Neuronal stem cell (in vitro differentiated cells): ENCODE measurements around the gene SIVA1.

Experiments used
- DNase-seq: peaks from one replicate; pipeline ENCODE4 v3.0.0-alpha.2; 2013; ENCODE audit warnings: low spot score
- H2AFZ ChIP-seq: one replicate; pipeline ENCODE4 v1.6.1; 2013; ENCODE audit warnings: mild to moderate bottlenecking, low read length, inconsistent platforms
- H2AK5ac ChIP-seq: 2 replicates; pipeline ENCODE4 v1.6.1; 2013; ENCODE audit warnings: low read depth, mild to moderate bottlenecking, inconsistent platforms, low read length, moderate library complexity, mixed read lengths
- H2BK120ac ChIP-seq: 2 replicates; pipeline ENCODE4 v1.6.1; 2013; ENCODE audit warnings: low read depth, mild to moderate bottlenecking, inconsistent platforms, low read length, moderate library complexity, mixed read lengths
- H2BK12ac ChIP-seq: one replicate; pipeline ENCODE4 v1.6.1; 2013; ENCODE audit warnings: low read length, inconsistent platforms
- H2BK15ac ChIP-seq: 2 replicates; pipeline ENCODE4 v1.6.1; 2013; ENCODE audit warnings: mild to moderate bottlenecking, low read length, inconsistent platforms, mixed read lengths
- H2BK5ac ChIP-seq: one replicate; pipeline ENCODE4 v1.6.1; 2013; ENCODE audit warnings: inconsistent platforms, mild to moderate bottlenecking, low read length, moderate library complexity
- H3K14ac ChIP-seq: one replicate; pipeline ENCODE4 v1.6.1; 2013; ENCODE audit warnings: low read length, inconsistent platforms
- H3K18ac ChIP-seq: 2 replicates; pipeline ENCODE4 v1.6.1; 2013; ENCODE audit warnings: low read length, inconsistent platforms
- H3K23ac ChIP-seq: 2 replicates; pipeline ENCODE4 v1.6.1; 2013; ENCODE audit warnings: low read depth, mild to moderate bottlenecking, mixed read lengths, low read length, inconsistent platforms; ENCODE audit not compliant: poor library complexity
- H3K27ac ChIP-seq: replicated peaks from 3 replicates; pipeline ENCODE4 v1.5.1; 2013; ENCODE audit warnings: low read length, inconsistent platforms
- H3K27me3 ChIP-seq, 3 experiments: 2 replicates each; pipeline ENCODE4 v1.6.1; 2013; ENCODE audit warnings: low read length in 3 of 3, mild to moderate bottlenecking in 2 of 3, inconsistent platforms in 1 of 3, low read depth in 1 of 3, mixed read lengths in 1 of 3, moderate library complexity in 1 of 3; ENCODE audit not compliant: control insufficient read depth in 3 of 3, insufficient read depth in 3 of 3
- H3K36me3 ChIP-seq, 2 donors: replicated peaks in 1 of 2; 2 replicates each; pipeline ENCODE4 v1.6.1; 2013; ENCODE audit warnings: low read length in 2 of 2; ENCODE audit not compliant: control insufficient read depth in 2 of 2, insufficient read depth in 2 of 2
- H3K4ac ChIP-seq: 2 replicates; pipeline ENCODE4 v1.6.1; 2013; ENCODE audit warnings: inconsistent platforms, mild to moderate bottlenecking, low read length, moderate library complexity
- H3K4me1 ChIP-seq, 2 donors: 1 replicate in 1 of 2; 2 replicates in 1 of 2; pipeline ENCODE4 v1.6.1; 2013; ENCODE audit warnings: low read length in 2 of 2, low read depth in 1 of 2; ENCODE audit not compliant: control insufficient read depth in 2 of 2, insufficient read depth in 1 of 2
- H3K4me2 ChIP-seq: one replicate; pipeline ENCODE4 v1.6.1; 2013; ENCODE audit warnings: mild to moderate bottlenecking, low read length, inconsistent platforms; ENCODE audit not compliant: insufficient read depth, poor library complexity, severe bottlenecking
- H3K4me3 ChIP-seq, 2 donors: 2 replicates each; pipeline ENCODE4 v1.5.1; 2013; ENCODE audit warnings: low read length in 2 of 2, mild to moderate bottlenecking in 2 of 2, inconsistent platforms in 1 of 2, moderate library complexity in 1 of 2
- H3K79me1 ChIP-seq: one replicate; pipeline ENCODE4 v1.6.1; 2013; ENCODE audit warnings: low read depth, mild to moderate bottlenecking, inconsistent platforms, low read length, moderate library complexity
- H3K9ac ChIP-seq: one replicate; pipeline ENCODE4 v1.6.1; 2013; ENCODE audit warnings: mild to moderate bottlenecking, low read depth, low read length, inconsistent platforms; ENCODE audit not compliant: poor library complexity
- H3K9me3 ChIP-seq, 2 donors: replicated peaks in 1 of 2; 2 replicates each; pipeline versions ENCODE3 to v1.6.1; 2013; ENCODE audit warnings: low read length in 2 of 2, mild to moderate bottlenecking in 2 of 2, inconsistent platforms in 1 of 2, low read depth in 1 of 2, mixed read lengths in 1 of 2, moderate library complexity in 1 of 2; ENCODE audit not compliant: control insufficient read depth in 2 of 2, insufficient read depth in 1 of 2
- H4K8ac ChIP-seq: one replicate; pipeline ENCODE4 v1.6.1; 2013; ENCODE audit warnings: low read depth, mild to moderate bottlenecking, inconsistent platforms, low read length, moderate library complexity
- H4K91ac ChIP-seq: one replicate; pipeline ENCODE4 v1.6.1; 2013; ENCODE audit warnings: low read length, low read depth, mild to moderate bottlenecking, inconsistent platforms; ENCODE audit not compliant: poor library complexity
- WGBS, 2 donors: extraction: QIAGEN DNeasy Blood & Tissue Kit; methylation state at CpG; one replicate each; pipeline ENCODE4 v1.1.7; 2013; ENCODE audit warnings: missing lambda C conversion rate in 2 of 2, mixed read lengths in 1 of 2; ENCODE audit not compliant: insufficient read length in 2 of 2, insufficient replicate concordance in 1 of 2; ENCODE audit errors: extremely low coverage in 2 of 2; 5-methylcytosine and 5-hydroxymethylcytosine counted together

SIVA1 gene

GRCh38 chr14:104739026-104739425 is 13.9 kb upstream of the SIVA1 start:
- Histone ChIP-seq H4K91ac (no peak overlapping the region), H3K14ac (no peak overlapping the region), H2AFZ (no peak overlapping the region), H3K23ac (peak overlapping the region; percentile 73), H2BK15ac (no peak overlapping the region), H3K4ac (no peak overlapping the region), H2BK120ac (no peak overlapping the region), H3K79me1 (peaks cover 3% of the 10 kb centered on the region), H3K36me3 (peaks cover 3 to 10% of the 10 kb centered on the region in 2 donors), H3K4me3 (no peak overlapping the region), H3K4me2 (no peak overlapping the region), H4K8ac (no peak overlapping the region), H3K4me1 (peaks cover 7 to 16% of the 10 kb centered on the region in 2 donors), H2BK12ac (no peak overlapping the region), H3K18ac (no peak overlapping the region), H3K9me3 (peaks cover 0 to 3% of the 10 kb centered on the region in 2 donors), H3K27me3 (no peaks in the 10 kb centered on the region), H2BK5ac (no peak overlapping the region), H3K27ac (no peak overlapping the region), H2AK5ac (peak overlapping the region; percentile 89), H3K9ac (peak overlapping the region; percentile 24)
- DNase-seq, result no peak
- no CpG with 5 or more reads among the region's 17 CpGs for WGBS, 2 donors

DNA sequence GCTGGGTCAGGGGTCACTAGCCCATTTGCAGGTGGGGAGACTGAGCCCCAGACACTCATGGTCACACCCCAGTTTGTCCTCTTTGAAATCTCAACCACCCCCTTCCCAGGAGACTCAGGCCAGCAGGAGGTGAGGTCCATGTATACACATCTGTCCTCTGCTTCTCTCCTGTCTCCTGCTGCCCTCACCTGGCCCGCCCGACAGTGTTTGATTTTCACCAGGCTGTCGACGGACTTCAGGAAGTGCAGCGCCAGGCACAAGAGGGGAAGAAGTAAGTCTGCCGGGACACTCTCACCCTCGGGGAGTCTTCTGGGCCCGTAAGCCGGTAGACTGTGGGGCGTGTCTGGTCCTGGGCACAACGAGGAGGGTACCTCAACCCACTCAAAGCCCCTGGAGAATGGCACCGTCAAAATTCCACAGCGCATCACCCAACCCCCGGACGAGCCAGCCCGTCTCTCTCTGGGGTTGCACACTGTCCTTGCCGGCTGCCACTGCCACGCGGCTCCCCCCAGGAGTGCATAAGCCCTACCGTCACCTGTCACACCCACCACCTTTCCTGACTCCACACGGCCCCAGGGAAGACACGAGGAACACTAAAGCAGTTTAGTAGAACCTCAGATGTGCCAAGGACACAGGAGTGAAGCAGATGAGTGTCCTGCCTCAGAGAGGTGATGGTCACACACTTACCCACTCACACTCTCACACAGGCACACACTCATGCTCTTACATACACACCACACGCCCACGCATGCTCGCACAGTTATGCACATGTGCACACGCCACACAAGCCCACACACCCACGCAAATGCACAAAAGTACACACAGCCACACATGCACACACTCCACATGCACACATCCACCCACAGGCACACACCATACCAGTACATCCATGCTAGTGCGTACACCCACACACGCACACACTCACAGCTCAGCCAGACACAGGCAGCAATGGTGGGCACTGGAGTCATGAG is 13.1 kb upstream of the SIVA1 start:
- H2AK5ac ChIP-seq, result peak overlapping the region; percentile 89
- DNase-seq, result no peak
- WGBS, 2 donors, result no CpG with 5 or more reads among the region's 29 CpGs

GRCh38 chr14:104741108-104741802 is 11.7 kb upstream of the SIVA1 start:
- H2BK15ac ChIP-seq, result peak overlapping the region; percentile 33
- H3K9ac ChIP-seq, result peak overlapping the region; percentile 21
- H3K4me2 ChIP-seq, result no peak overlapping the region
- peaks cover 0 to 3% of the 10 kb centered on the region in 2 donors for H3K9me3 ChIP-seq
- WGBS, 2 donors, result no CpG with 5 or more reads among the region's 29 CpGs
- no peak overlapping the region for H2BK120ac ChIP-seq
- no peak overlapping the region for H3K4ac ChIP-seq
- H3K4me3 ChIP-seq, result no peak overlapping the region
- H2AK5ac ChIP-seq, result no peak overlapping the region
- no peak overlapping the region for H3K27ac ChIP-seq
- H4K91ac ChIP-seq, result no peak overlapping the region
- H3K4me1 ChIP-seq, result peaks cover 8 to 21% of the 10 kb centered on the region in 2 donors
- H2AFZ ChIP-seq, result no peak overlapping the region
- no peaks in the 10 kb centered on the region for H3K27me3 ChIP-seq
- peak overlapping the region; percentile 20 for H3K23ac ChIP-seq
- peaks cover 6 to 14% of the 10 kb centered on the region in 2 donors for H3K36me3 ChIP-seq
- H3K14ac ChIP-seq, result no peak overlapping the region
- no peak for DNase-seq
- H4K8ac ChIP-seq, result no peak overlapping the region
- no peak overlapping the region for H2BK12ac ChIP-seq
- H3K79me1 ChIP-seq, result peaks cover 3% of the 10 kb centered on the region
- H3K18ac ChIP-seq, result peak overlapping the region; percentile 19
- no peak overlapping the region for H2BK5ac ChIP-seq

More for the DNA sequence above, 13.1 kb upstream of the SIVA1 start:
- peak overlapping the region; percentile 84 for H3K14ac ChIP-seq
- no peak overlapping the region for H2BK15ac ChIP-seq
- H2BK120ac ChIP-seq, result no peak overlapping the region
- H4K8ac ChIP-seq, result no peak overlapping the region
- H3K9me3 ChIP-seq, result peaks cover 0 to 3% of the 10 kb centered on the region in 2 donors
- H4K91ac ChIP-seq, result peak overlapping the region; percentile 79
- H3K9ac ChIP-seq, result peak overlapping the region; percentile 63
- no peak overlapping the region for H2BK5ac ChIP-seq
- H3K79me1 ChIP-seq, result peaks cover 3% of the 10 kb centered on the region
- no peak overlapping the region for H3K18ac ChIP-seq
- H3K4me2 ChIP-seq, result no peak overlapping the region
- peaks cover 14 to 23% of the 10 kb centered on the region in 2 donors for H3K4me1 ChIP-seq
- peaks cover 3 to 12% of the 10 kb centered on the region in 2 donors for H3K36me3 ChIP-seq
- H3K27me3 ChIP-seq, result no peaks in the 10 kb centered on the region
- peak overlapping the region in 1 of 2 donors; percentile 56 for H3K4me3 ChIP-seq
- peak overlapping the region; percentile 73 for H2BK12ac ChIP-seq
- no peak overlapping the region for H2AFZ ChIP-seq
- peak overlapping the region; percentile 93 for H3K4ac ChIP-seq
- H3K27ac ChIP-seq, result no peak overlapping the region
- H3K23ac ChIP-seq, result peak overlapping the region; percentile 97
